K562 (cell line): ENCODE data around the gene ZFAND5. TPM values are rescaled to one million over a fixed set of nuclear protein-coding genes. Genes with fewer than 3 reads are reported as not detected.

Experiments
- ATAC-seq: fragments of 200-7000 bp; cut with Tn5 transposase; 3 replicates; pipeline ENCODE4 v1.9.1; 2020; ENCODE audit warnings: moderate library complexity
- BruUV-seq: library from RNA; stranded (reverse); fragments of 400-500 nt; replicated peaks from 2 replicates; lab custom pipeline; 2021; lab: Mats Ljungman, UMichigan
- CTCF ChIA-PET: fragments of 300-600 bp; formaldehyde crosslinking; extraction: SDS; loops from one replicate; lab custom pipeline; 2021; ENCODE audit warnings: low intra/inter-chr PET ratio; lab: Yijun Ruan, JAX
- POLR2A ChIA-PET: fragments of 300-600, 350-650 bp; sonication (Branson Sonifier 250); formaldehyde crosslinking; extraction: SDS; loops from one replicate; lab custom pipeline; 2021; ENCODE audit warnings: antibody characterized with exemption, inconsistent platforms; lab: Yijun Ruan, JAX
- DNase-seq, 4 experiments: peaks; one replicate each; pipeline versions ENCODE4 v3.0.0 to v3.0.0-alpha.2; 2011 to 2018; ENCODE audit warnings: low spot score in 3 of 4, mixed read lengths in 3 of 4; ENCODE audit errors: extremely low read depth in 1 of 4
- FAIRE-seq: peaks from 2 replicates; lab custom pipeline; 2011; peaks lifted over from hg19 to GRCh38; lab: Jason Lieb, UNC
- H2AFZ ChIP-seq: 2 replicates; pipeline ENCODE4 v1.6.0; 2011; ENCODE audit warnings: low read depth, low read length, control low read depth, inconsistent platforms
- H3K27ac ChIP-seq: fragments of 200-600 bp; 3 replicates; pipeline ENCODE4 v1.8.0; 2011; ENCODE audit warnings: low read depth, mild to moderate bottlenecking, control low read depth, inconsistent platforms, low read length, moderate library complexity, mixed read lengths; ENCODE audit errors: extremely low read depth
- H3K27me3 ChIP-seq, 2 experiments: fragments of 300-600 bp in 1 of 2; 2 replicates in 1 of 2; 3 replicates in 1 of 2; pipeline versions ENCODE4 v1.6.0 to v1.8.0; 2011; ENCODE audit warnings: inconsistent platforms in 2 of 2, low read length in 2 of 2, mild to moderate bottlenecking in 1 of 2, mixed read lengths in 1 of 2, moderate library complexity in 1 of 2; ENCODE audit not compliant: control insufficient read depth in 2 of 2, insufficient read depth in 2 of 2
- H3K36me3 ChIP-seq: fragments of 300-600 bp; 3 replicates; pipeline ENCODE4 v1.8.0; 2011; ENCODE audit warnings: mild to moderate bottlenecking, low read length, inconsistent platforms; ENCODE audit not compliant: control insufficient read depth, insufficient read depth
- H3K4me1 ChIP-seq, 2 experiments: fragments of 200-600 bp in 1 of 2; replicated peaks in 1 of 2; 2 replicates in 1 of 2; 3 replicates in 1 of 2; pipeline versions ENCODE4 v1.5.1 to v1.8.0; 2011; ENCODE audit warnings: inconsistent platforms in 2 of 2, low read length in 2 of 2, mild to moderate bottlenecking in 1 of 2, mixed read lengths in 1 of 2, moderate library complexity in 1 of 2; ENCODE audit not compliant: control insufficient read depth in 2 of 2, insufficient read depth in 2 of 2
- H3K4me2 ChIP-seq: 2 replicates; pipeline ENCODE4 v1.6.1; 2011; ENCODE audit warnings: low read length, control low read depth, inconsistent platforms, mixed read lengths; ENCODE audit not compliant: insufficient read depth
- H3K4me3 ChIP-seq: fragments of 200-600 bp; sonication (generic), shearing (Covaris generic); 2 replicates; pipeline ENCODE4 v1.5.1; 2016; ENCODE audit warnings: control low read depth, inconsistent platforms
- H3K79me2 ChIP-seq: fragments of 200-600 bp; 3 replicates; pipeline ENCODE4 v1.8.0; 2011; ENCODE audit warnings: low read length, inconsistent platforms; ENCODE audit not compliant: control insufficient read depth, insufficient read depth
- H3K9ac ChIP-seq, 2 experiments: 2 replicates each; pipeline versions ENCODE4 v1.6.0 to v1.6.1; 2011; ENCODE audit warnings: low read depth in 2 of 2, low read length in 2 of 2, control low read depth in 1 of 2, inconsistent platforms in 1 of 2, mild to moderate bottlenecking in 1 of 2, mixed read lengths in 1 of 2; ENCODE audit not compliant: insufficient read depth in 1 of 2
- H3K9me1 ChIP-seq: one replicate; pipeline ENCODE4 v1.6.0; 2011; ENCODE audit warnings: inconsistent platforms, mild to moderate bottlenecking, low read length, moderate library complexity; ENCODE audit not compliant: control insufficient read depth, insufficient read depth
- H3K9me3 ChIP-seq: replicated peaks from 2 replicates; pipeline ENCODE4 v1.5.1; 2011; ENCODE audit warnings: low read depth, low read length, inconsistent platforms; ENCODE audit not compliant: control insufficient read depth, insufficient read depth
- H4K20me1 ChIP-seq: replicated peaks from 2 replicates; pipeline ENCODE4 v1.6.1; 2011; ENCODE audit warnings: low read length, inconsistent platforms, mixed read lengths; ENCODE audit not compliant: control insufficient read depth, insufficient read depth
- BRD4 ChIP-seq: fragments of 200-600 bp; sonication (generic); IDR thresholded peaks from 2 replicates; pipeline ENCODE4 v1.6.1; 2017; ENCODE audit warnings: inconsistent platforms
- CREB1 ChIP-seq, 2 experiments: sonication (generic) in 1 of 2; formaldehyde crosslinking in 1 of 2; IDR thresholded peaks; 2 replicates each; pipeline versions ENCODE4 v1.6.1 to v1.8.0; 2012 to 2022; ENCODE audit warnings: inconsistent platforms in 1 of 2, mild to moderate bottlenecking in 1 of 2, missing genetic modification reagents in 1 of 2, moderate library complexity in 1 of 2
- FOXA1 ChIP-seq: fragments of 450-650 bp; IDR thresholded peaks from 2 replicates; pipeline ENCODE4 v1.6.1; 2016; ENCODE audit warnings: mild to moderate bottlenecking, borderline replicate concordance
- HDAC6 ChIP-seq: IDR thresholded peaks from 2 replicates; pipeline ENCODE4 v1.6.1; 2012; ENCODE audit warnings: low read depth, mild to moderate bottlenecking, control low read depth, inconsistent platforms, low read length, moderate library complexity
- HNRNPUL1 ChIP-seq: fragments of 200-400 bp; formaldehyde crosslinking; IDR thresholded peaks from 2 replicates; pipeline ENCODE4 v1.6.1; 2017; ENCODE audit warnings: low read length
- HOXB6 ChIP-seq: fragments of 250-450 bp; sonication (Bioruptor Pico); IDR thresholded peaks from 2 replicates; pipeline ENCODE4 v1.5.1; 2022; ENCODE audit warnings: mild to moderate bottlenecking, borderline replicate concordance
- IRF1 ChIP-seq: sonication (generic); formaldehyde crosslinking; IDR thresholded peaks from 2 replicates; pipeline ENCODE4 v1.8.0; 2022; ENCODE audit warnings: missing genetic modification reagents, mild to moderate bottlenecking, borderline replicate concordance
- LEF1 ChIP-seq: fragments of 450-650 bp; IDR thresholded peaks from 2 replicates; pipeline ENCODE4 v1.6.1; 2016; ENCODE audit warnings: mild to moderate bottlenecking
- NFIX ChIP-seq: fragments of 250-450 bp; sonication (Bioruptor Pico); IDR thresholded peaks from 2 replicates; pipeline ENCODE4 v1.4.0; 2020; ENCODE audit warnings: low read depth, mild to moderate bottlenecking, moderate library complexity
- PKNOX1 ChIP-seq: fragments of 450-650 bp; IDR thresholded peaks from 2 replicates; pipeline ENCODE4 v1.6.1; 2016
- POLR3A ChIP-seq: IDR thresholded peaks from 2 replicates; pipeline ENCODE4 v1.6.1; 2011; ENCODE audit warnings: borderline replicate concordance, mild to moderate bottlenecking, moderate library complexity; ENCODE audit not compliant: insufficient read length, insufficient read depth; ENCODE audit errors: extremely low read depth
- POU5F1 ChIP-seq: fragments of 150-350 bp; IDR thresholded peaks from 2 replicates; pipeline ENCODE4 v1.6.1; 2014; ENCODE audit warnings: borderline replicate concordance, low read length, low read depth, mild to moderate bottlenecking; ENCODE audit not compliant: partially characterized antibody
- RUNX1 ChIP-seq: sonication (generic); IDR thresholded peaks from 2 replicates; pipeline ENCODE4 v1.6.1; 2016; ENCODE audit warnings: antibody characterized with exemption, low read depth
- TCF3 ChIP-seq: sonication (generic); formaldehyde crosslinking; IDR thresholded peaks from 2 replicates; pipeline ENCODE4 v1.4.0; 2020; ENCODE audit warnings: mild to moderate bottlenecking, missing genetic modification reagents
- TCF7L2 ChIP-seq: fragments of 150-350 bp; IDR thresholded peaks from 2 replicates; pipeline ENCODE4 v1.6.1; 2016; ENCODE audit warnings: low read depth, mild to moderate bottlenecking, low read length, moderate library complexity
- THRAP3 ChIP-seq: fragments of 450-650 bp; IDR thresholded peaks from 2 replicates; pipeline ENCODE4 v1.6.1; 2016; ENCODE audit warnings: mild to moderate bottlenecking, inconsistent platforms, borderline replicate concordance
- ZKSCAN3 ChIP-seq: fragments of 250-450 bp; sonication (Bioruptor Pico); IDR thresholded peaks from 2 replicates; pipeline ENCODE4 v1.4.0; 2020
- ZNF23 ChIP-seq: fragments of 250-450 bp; sonication (Bioruptor Pico); IDR thresholded peaks from 2 replicates; pipeline ENCODE4 v1.4.0; 2020; ENCODE audit warnings: mild to moderate bottlenecking
- ZNF274 ChIP-seq: IDR thresholded peaks from 2 replicates; pipeline ENCODE4 v1.6.1; 2011; ENCODE audit warnings: low read depth, mild to moderate bottlenecking, low read length, moderate library complexity, borderline replicate concordance
- ZNF79 ChIP-seq: fragments of 250-450 bp; sonication (Bioruptor Pico); IDR thresholded peaks from 2 replicates; pipeline ENCODE4 v1.4.0; 2020; ENCODE audit warnings: low read depth, mild to moderate bottlenecking, moderate library complexity
- WGBS: fragments of 100-300 bp; shearing (Covaris generic); methylation state at CpG from one replicate; pipeline ENCODE4 v1.1.6; 2016; ENCODE audit warnings: low coverage, mixed read lengths; ENCODE audit not compliant: insufficient coverage; ENCODE audit errors: missing lambda C conversion rate; 5-methylcytosine and 5-hydroxymethylcytosine counted together
- in situ Hi-C: fragments of 300-500 bp; cut with MboI; formaldehyde crosslinking; loops from 4 replicates; pipeline ENCODE4 v1.15.0; 2018; ENCODE audit warnings: inconsistent platforms, mixed read lengths
- intact Hi-C: fragments of 100-400 bp; cut with micrococcal nuclease; formaldehyde crosslinking; loops from 2 replicates; pipeline ENCODE4 v1.14.2; 2022
- polyA plus RNA-seq, 8 experiments: library from polyadenylated mRNA; depleted of rRNA in 4 of 8; stranded (reverse) in 5 of 8; unstranded in 3 of 8; fragments of >200 nt; fragmentation: Nextera tagmentation in 2 of 8; fragmentation: Illumina TruSeq in 1 of 8; extraction: Ambion mirVana in 2 of 8; extraction: Trizol in 1 of 8; gene quantifications; 2 replicates each; pipeline versions ENCODE4 v1.2.1 to v1.2.3, GENCODE V29; 2011 to 2014; ENCODE audit warnings: inconsistent platforms in 1 of 8, missing spikeins in 1 of 8
- total RNA-seq, 7 experiments: library from RNA; depleted of rRNA in 6 of 7; stranded (reverse); fragments of >200 nt in 6 of 7; fragmentation: Illumina TruSeq in 2 of 7; extraction: Trizol in 2 of 7; gene quantifications; 2 replicates each; pipeline versions ENCODE4 v1.2.1 to v1.2.3, GENCODE V29; 2011 to 2021; ENCODE audit warnings: low replicate concordance in 1 of 7

ZFAND5 gene
- total and polyA plus RNA-seq, 9 of the 15 experiments (the other 6 are each of a cell fraction or from before 2014, with no cell fraction given): 12.7 to 64.2 (median 34.5) TPM

GRCh38 chr9:72337286-72337685, 27.7 kb downstream of the ZFAND5 start:
- Histone ChIP-seq H3K9me1 (no peaks in the 10 kb centered on the region), H3K36me3 (no peaks in the 10 kb centered on the region), H3K4me1 (no peaks in the 10 kb centered on the region; a peak in 1 of 5 replicates)
- TF ChIP-seq CREB1 (IDR thresholded peaks at IDR 0.05): no peak
- TF ChIP-seq CREB1 (CRISPR knock-in tag; IDR thresholded peaks at IDR 0.05): no peak
- TF ChIP-seq TCF3 (CRISPR knock-in tag): no peak
- TF ChIP-seq ZKSCAN3 (CRISPR knock-in tag): no peak
- no peak for TF ChIP-seq BRD4
- no peak for TF ChIP-seq POLR3A
- no peak for TF ChIP-seq ZNF274
- TF ChIP-seq HOXB6 (CRISPR knock-in tag): no peak
- no peak for TF ChIP-seq FOXA1
- TF ChIP-seq RUNX1: no peak
- no peak for TF ChIP-seq ZNF23 (CRISPR knock-in tag)
- no peak for TF ChIP-seq POU5F1
- TF ChIP-seq HDAC6: no peak
- no peak for TF ChIP-seq LEF1
- TF ChIP-seq PKNOX1: no peak
- TF ChIP-seq THRAP3: no peak
- TF ChIP-seq HNRNPUL1: no peak
- no peak for TF ChIP-seq ZNF79 (CRISPR knock-in tag)
- TF ChIP-seq TCF7L2: no peak
- no peak for TF ChIP-seq NFIX (CRISPR knock-in tag)
- TF ChIP-seq IRF1 (CRISPR knock-in tag): no peak
- TF ChIP-seq, all 486 proteins: peak for 0
- DNase-seq: no peak
- in situ Hi-C loops: no loop called here
- no peak for ATAC-seq
- no TSS peak for BruUV-seq
- Histone ChIP-seq H3K4me2 (no peak overlapping the region), H3K9ac (no peak overlapping the region), H3K27ac (no peak overlapping the region), H3K4me3 (no peak overlapping the region), H3K79me2 (no peaks in the 10 kb centered on the region), H3K27me3 (peaks cover 7% of the 10 kb centered on the region in 2 experiments; a peak in 3 of 5 replicates), H4K20me1 (0 out of 2 replicates have a peak, but pooled peaks cover 3% of the 10 kb centered on the region), H3K9me3 (no peaks in the 10 kb centered on the region), H2AFZ (no peak overlapping the region)
- intact Hi-C loops: no loop called here
- CTCF ChIA-PET: no interaction called here
- no peak for FAIRE-seq
- WGBS: 2% methylated on average over 5 of the region's 5 CpGs
- POLR2A ChIA-PET: interaction anchor here (0.7 to 1.5 kb wide), 2 partner anchors 23 to 25 kb away, joined by 3 to 4 read pairs; no protein-coding TSS in a partner anchor
